ENCODE results near the gene CUBN. TPM values are rescaled to one million over a fixed set of nuclear protein-coding genes. Genes with fewer than 3 reads are reported as not detected.

CUBN gene
- total RNA-seq, 1 donor from 2014 or later, result 0.12 TPM

GRCh38 chr10:17101257-17101909 lies 28.2 kb downstream of the CUBN start:
- no peak for ATAC-seq

- no peak for ATAC-seq
These were observed 29.0 kb downstream of the CUBN start for GRCh38 chr10:17100586-17100985.

GRCh38 chr10:17098012-17098411 lies 31.6 kb downstream of the CUBN start:
- no peak for ATAC-seq

- no peak for ATAC-seq
These were observed 34.8 kb downstream of the CUBN start for GRCh38 chr10:17094844-17095243.

GRCh38 chr10:17092986-17093803 lies 36.4 kb downstream of the CUBN start:
- no peak for ATAC-seq

GRCh38 chr10:17092216-17092944 lies 37.2 kb downstream of the CUBN start:
- no peak for ATAC-seq

GRCh38 chr10:17088118-17088806 lies 41.3 kb downstream of the CUBN start:
- no peak for ATAC-seq

GRCh38 chr10:17086865-17087367 lies 42.7 kb downstream of the CUBN start:
- ATAC-seq, result no peak

- ATAC-seq, result no peak
These were observed 44.4 kb downstream of the CUBN start for GRCh38 chr10:17085011-17085725.

- ATAC-seq, result no peak
These were observed 45.4 kb downstream of the CUBN start for GRCh38 chr10:17084258-17084657.

- no peak for ATAC-seq
These were observed 48.2 kb downstream of the CUBN start for GRCh38 chr10:17081431-17081830.

- ATAC-seq, result no peak
These were observed 51.7 kb downstream of the CUBN start for GRCh38 chr10:17077890-17078289.

GRCh38 chr10:17077346-17077781 lies 52.2 kb downstream of the CUBN start:
- ATAC-seq, result no peak

GRCh38 chr10:17076626-17077345 lies 52.8 kb downstream of the CUBN start:
- no peak for ATAC-seq

GRCh38 chr10:17075533-17076359 lies 53.9 kb downstream of the CUBN start:
- peak; percentile 96 for ATAC-seq

GRCh38 chr10:17074541-17074847 lies 55.1 kb downstream of the CUBN start:
- no peak for ATAC-seq

- ATAC-seq, result no peak
These were observed 55.7 kb downstream of the CUBN start for GRCh38 chr10:17073725-17074540.

- no peak for ATAC-seq
These were observed 60.7 kb downstream of the CUBN start for GRCh38 chr10:17068953-17069352.
